ENCODE results near the gene KRTAP4-8.
"Not testable (repeated sequence)": the region's sequence is repeated elsewhere in the genome, so short reads cannot be mapped to it uniquely, and the experiment has no call there.

KRTAP4-8 gene

DNA sequence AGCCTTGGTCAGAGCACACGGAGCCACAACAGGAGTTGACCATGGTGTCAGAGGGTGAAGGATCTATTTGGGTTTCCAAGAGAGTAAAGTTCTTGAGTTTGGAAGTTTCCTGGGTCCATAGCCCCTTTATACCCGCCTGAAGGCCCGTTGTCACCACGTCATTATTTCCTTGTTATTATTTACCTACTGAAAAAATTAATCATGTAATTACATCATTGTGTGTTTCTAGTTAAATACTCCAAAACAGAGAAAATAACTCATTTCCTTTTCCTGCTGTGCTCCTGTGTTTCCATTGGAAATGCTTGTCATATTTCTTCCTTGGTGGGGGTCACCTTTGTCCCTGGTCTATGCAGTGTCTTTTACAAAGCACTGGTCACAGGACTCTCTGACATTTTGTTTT is at the start of gene KRTAP4-8:
Gene KRTAP4-8, minus strand, starts transcription at position 101 of the 400 bp plus-strand sequence. Its CDS starts 58 bp downstream, at position 43.
- DNase-seq, result no peak

DNA sequence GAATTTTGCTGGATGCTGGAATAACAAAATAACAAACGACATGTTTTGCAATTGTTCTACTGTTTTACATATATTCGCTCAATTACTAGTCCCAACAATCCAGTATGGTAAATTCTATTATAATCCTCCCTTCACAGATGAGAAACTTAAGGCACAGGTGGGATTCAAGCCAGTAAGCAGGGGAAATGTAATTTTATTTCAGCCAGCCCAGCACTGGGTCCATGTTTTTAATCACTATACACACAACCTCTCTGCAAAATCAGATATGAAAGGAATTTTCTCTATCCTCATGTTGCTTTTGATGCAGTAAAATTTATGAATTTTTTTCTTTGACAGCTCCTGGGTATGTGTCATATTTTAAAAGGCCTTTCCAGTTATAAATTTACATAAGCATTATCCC is 47.3 kb upstream of the KRTAP4-8 start:
- no peak for DNase-seq

- no peak for DNase-seq
These were observed 46.9 kb upstream of the KRTAP4-8 start for GRCh38 chr17:41144846-41145245.

- no peak for DNase-seq
These were observed 43.4 kb upstream of the KRTAP4-8 start for GRCh38 chr17:41141361-41141760.

- no peak for DNase-seq
These were observed 42.6 kb upstream of the KRTAP4-8 start, which contains the start of gene KRTAP4-6 for GRCh38 chr17:41140360-41141131. KRTAP4-6 (minus strand) TSS chr17:41140544; CDS start chr17:41140487, 57 bp downstream.

DNA sequence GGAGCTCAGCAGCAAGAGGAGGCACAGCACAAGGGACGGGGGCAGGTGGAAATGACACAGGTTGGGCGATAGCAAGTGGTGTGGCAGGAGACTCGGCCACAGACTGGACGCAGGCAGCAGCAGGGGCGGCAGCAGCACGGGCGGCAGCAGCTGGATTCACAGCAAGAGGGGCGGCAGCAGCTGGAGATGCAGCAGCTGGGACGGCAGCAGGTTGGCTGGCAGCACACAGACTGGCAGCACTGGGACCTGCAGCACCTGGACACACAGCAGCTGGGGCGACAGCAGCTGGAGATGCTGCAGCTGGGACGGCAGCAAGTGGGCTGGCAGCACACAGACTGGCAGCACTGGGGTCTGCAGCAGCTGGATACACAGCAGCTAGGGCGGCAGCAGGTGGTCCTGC is 41.9 kb upstream of the KRTAP4-8 start:
- not testable (repeated sequence) for DNase-seq

GRCh38 chr17:41133880-41134735 is 36.2 kb upstream of the KRTAP4-8 start:
- DNase-seq, result no peak

- no peak for DNase-seq
These were observed 34.0 kb upstream of the KRTAP4-8 start for GRCh38 chr17:41131979-41132378.

DNA sequence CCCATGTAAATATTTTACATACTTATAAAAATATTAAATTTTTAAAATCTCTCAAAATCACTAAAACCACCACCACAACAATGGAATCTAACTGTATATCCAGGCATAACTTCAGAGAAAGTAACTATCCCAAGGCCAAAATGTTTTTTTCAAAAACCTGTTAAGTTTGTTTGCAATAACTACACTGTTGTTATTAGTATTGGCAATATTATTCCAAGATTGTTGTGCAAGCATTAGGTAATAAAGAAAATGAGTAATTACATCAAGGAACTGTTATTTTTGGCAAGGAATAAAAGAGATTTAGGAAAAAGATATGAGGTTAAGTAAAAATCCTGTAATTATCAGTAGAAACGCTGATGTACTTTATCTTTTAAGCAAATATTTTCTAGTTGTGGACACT is 29.4 kb upstream of the KRTAP4-8 start:
- no peak for DNase-seq

GRCh38 chr17:41126412-41126811 is 28.5 kb upstream of the KRTAP4-8 start:
- no peak for DNase-seq

DNA sequence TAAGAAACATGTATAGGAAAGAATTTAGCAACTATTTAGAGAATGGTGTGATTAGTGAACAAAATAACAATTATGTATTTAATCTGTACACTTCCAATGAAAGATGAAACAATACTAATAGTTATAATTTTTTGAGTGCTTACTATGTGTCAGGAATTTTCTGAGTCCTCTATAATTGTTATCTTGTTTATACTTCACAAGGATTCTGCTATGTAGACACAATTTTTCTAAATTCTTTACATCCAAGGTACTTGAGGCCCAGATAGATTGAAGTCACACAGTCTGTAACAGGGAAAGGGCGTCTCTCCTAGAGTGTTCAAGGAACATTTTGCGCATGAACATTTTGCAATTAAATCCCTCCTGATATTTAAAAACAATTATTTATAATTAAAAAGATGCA is 27.1 kb upstream of the KRTAP4-8 start:
- no peak for DNase-seq

GRCh38 chr17:41123991-41124371 is 26.0 kb upstream of the KRTAP4-8 start, which contains the start of gene KRTAP4-12:
KRTAP4-12 (minus strand) TSS chr17:41124182; CDS start chr17:41124122, 60 bp downstream.
- not testable (repeated sequence) for DNase-seq

DNA sequence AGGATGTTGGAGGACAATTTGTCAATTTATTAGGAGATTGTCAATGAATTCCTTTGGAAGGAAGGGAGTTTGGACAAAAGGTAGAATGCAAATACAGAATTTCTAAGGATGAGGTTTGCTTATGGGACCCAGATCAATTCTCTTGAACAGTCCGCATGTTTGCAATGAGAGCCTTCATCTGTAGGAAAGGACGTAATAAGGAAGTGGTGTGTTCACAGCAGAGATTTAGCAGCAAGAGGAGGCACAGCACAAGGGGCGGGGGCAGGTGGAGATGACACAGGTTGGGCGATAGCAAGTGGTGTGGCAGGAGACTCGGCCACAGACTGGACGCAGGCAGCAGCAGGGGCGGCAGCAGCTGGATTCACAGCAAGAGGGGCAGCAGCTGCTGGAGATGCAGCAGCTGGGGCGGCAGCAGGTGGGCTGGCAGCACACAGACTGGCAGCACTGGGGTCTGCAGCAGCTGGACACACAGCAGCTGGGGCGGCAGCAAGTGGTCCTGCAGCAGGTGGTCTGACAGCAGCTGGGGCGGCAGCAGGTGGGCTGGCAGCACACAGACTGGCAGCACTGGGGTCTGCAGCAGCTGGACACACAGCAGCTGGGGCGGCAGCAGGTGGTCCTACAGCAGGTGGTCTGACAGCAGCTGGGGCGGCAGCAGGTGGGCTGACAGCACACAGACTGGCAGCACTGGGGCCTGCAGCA is 25.5 kb upstream of the KRTAP4-8 start:
- DNase-seq, result not testable (repeated sequence)

DNA sequence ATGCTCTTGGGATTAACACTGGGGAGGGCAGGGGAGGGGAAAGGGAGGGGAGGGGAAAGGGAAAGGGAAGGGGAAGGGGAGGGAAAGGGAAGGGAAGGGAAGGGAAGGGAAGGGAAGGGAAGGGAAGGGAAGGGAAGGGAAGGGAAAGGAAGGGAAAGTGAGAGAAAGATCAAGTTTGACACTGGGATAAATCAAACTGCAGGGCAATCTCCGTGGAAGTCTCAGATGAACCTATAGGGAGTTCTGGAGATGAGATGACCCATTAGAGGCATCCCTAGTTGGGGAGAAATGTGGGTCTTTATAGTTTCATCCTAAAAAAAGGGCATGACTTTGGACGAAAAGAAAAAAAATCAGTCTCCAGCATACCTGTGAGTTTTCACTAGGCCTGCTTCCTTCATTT is 23.8 kb upstream of the KRTAP4-8 start:
- DNase-seq, result no peak

GRCh38 chr17:41119696-41120690 is 22.1 kb upstream of the KRTAP4-8 start:
- DNase-seq, result not testable (repeated sequence)

DNA sequence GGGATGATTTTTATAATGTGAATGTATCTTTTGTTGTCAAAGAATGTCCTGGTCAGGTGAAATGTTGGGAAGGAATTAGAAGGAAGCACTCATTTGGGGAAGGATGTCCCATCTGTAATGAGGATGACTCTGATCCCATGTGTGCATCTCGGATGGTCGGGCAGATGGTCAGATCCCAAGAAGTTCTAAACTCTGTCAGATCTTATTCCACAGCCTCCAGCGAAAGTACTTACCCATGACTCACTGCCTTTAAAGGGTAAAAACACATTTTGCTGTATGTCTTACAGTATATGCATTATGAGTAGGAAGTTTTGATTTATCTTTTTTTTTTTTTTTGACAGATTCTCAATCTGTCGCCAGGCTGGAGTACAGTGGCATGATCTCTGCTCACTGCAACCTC is 20.8 kb upstream of the KRTAP4-8 start:
- DNase-seq, result no peak

GRCh38 chr17:41117846-41118386 is 20.0 kb upstream of the KRTAP4-8 start, which contains the start of gene KRTAP4-11:
KRTAP4-11 (minus strand) TSS chr17:41118373; CDS start chr17:41118315, 58 bp downstream.
- DNase-seq, result not testable (repeated sequence)

DNA sequence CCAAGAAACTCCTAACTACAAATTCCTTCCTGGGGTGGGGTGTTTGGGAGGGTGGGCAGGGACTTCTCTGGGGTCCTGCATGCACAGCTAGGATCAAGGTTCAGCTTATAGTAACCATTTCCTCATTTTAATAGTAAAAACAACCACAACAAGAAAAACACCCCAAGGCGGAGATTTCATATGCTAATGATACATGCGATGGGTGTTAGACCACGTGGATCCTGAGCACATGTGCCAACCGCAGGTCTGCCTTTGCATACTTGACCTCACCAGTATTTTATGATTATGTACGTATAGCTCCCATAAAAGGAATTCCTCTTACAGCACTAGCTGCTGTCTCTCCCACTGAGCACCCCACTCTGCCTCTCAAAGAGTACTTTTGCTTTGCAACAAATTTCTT is 18.4 kb upstream of the KRTAP4-8 start:
- DNase-seq, result no peak

DNA sequence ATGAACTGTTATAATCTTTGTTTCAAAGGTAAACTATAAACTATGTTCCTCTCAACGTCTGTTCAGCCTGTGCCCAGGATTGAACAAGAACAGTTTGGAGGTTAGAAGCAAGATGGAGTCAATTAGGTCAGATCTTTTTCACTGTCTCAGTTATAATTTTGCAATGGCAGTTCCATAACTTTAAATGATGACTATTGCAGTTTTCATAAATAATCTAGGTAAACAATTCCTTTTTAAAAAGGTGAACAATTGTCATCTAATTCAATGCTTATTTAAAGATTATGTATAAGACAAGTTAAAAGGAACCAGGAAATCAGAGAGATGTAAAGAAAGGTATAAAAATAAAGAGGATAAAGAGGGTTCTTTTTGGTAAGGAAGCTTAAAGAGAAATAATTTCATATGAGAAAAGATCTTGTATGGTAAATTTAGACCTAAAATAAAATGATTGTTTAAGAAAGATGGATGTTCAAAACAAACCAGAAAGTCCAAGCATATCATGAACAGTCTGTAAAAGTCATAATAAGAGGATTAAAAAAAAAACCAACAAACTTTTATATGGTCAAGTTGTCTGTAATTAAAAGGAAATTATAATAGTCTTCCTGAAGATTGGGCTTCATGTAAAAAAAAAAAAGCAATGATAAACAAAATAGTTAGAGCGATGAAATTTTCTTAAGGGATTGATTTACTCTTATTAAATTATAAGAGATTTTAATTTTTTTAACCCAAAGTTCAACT is 13.4 kb upstream of the KRTAP4-8 start:
- DNase-seq, result no peak

DNA sequence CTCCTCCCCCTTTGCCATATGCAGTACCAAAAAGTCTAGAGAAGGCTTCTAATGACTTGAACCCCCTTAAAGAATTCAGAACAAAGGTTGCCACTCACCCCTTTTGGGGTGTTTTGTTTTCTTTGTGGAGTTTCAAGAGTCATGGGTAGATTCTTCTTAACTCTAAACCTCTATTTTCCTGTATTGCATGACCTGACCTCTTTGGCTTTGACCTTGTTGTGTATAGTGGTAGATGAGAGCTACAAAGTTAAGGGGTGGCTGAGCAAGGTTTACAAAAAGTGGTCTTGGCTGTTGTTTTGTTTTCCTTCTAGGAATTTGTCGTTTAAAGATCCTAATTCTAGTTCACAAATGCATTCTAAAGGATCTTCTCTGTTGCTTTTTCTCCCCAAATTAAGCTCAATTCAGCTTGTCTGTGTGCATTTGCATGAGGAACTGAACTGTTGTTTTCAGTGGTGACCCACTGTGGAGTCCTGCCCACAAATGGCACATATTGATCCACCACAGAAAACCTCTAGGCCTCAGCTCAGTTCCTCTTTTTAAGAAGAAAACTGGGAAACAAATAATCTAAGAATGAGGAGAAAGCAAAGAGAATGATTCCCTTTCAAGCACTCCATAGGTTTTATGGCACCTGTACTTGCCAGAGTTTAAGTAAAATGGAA is 10.9 kb upstream of the KRTAP4-8 start:
- not testable (repeated sequence) for DNase-seq
